IPS-18c (cell line): ENCODE data around the gene AKAP13.
"Not testable (repeated sequence)": the region's sequence is repeated elsewhere in the genome, so short reads cannot be mapped to it uniquely, and the experiment has no call there.

ENCODE experiments used
- H3K4me3 ChIP-seq: 2 replicates; pipeline ENCODE4 v1.7.0; 2013; ENCODE audit warnings: low read depth, mild to moderate bottlenecking, low read length, moderate library complexity; ENCODE audit not compliant: insufficient read depth
- H3K9me3 ChIP-seq: one replicate; pipeline ENCODE4 v1.6.1; 2013; ENCODE audit warnings: mild to moderate bottlenecking, low read length, moderate library complexity; ENCODE audit not compliant: control insufficient read depth, insufficient read depth

The AKAP13 gene

DNA sequence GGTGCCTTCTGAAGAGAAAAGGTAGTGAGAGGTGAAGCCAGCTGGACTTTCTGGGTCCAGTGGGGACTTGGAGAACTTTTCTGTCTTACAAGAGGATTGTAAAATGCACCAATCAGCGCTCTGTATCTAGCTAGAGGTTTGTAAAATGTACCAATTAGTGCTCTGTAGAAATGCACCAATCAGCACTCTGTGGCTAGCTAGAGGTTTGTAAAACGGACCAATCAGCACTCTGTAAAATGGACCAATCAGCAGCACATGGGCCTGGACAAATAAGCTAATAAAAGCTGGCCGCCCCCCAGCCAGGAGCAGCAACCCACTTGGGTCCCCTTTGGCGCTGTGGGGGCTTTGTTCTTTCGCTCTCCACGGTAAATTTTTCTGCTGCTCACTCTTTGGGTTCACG lies 416.0 kb downstream of the AKAP13 start:
- H3K9me3 ChIP-seq, H3K4me3 ChIP-seq: not testable (repeated sequence)
